Frontal cortex (tissue), 4 donors: Measurements from ENCODE around the gene ZFP36L2. TPM values are rescaled to one million over a fixed set of nuclear protein-coding genes. Genes with fewer than 3 reads are reported as not detected.

ENCODE experiments used
- DNase-seq, 2 donors: peaks; one replicate each; pipeline ENCODE4 v3.0.0; 2012; ENCODE audit warnings: low spot score in 2 of 2
- FAIRE-seq: peaks from 2 replicates; lab custom pipeline; 2012; peaks lifted over from hg19 to GRCh38; lab: Jason Lieb, UNC
- total RNA-seq: library from RNA; depleted of rRNA; stranded (reverse); fragments of >200 nt; gene quantifications from one replicate; pipeline ENCODE4 v1.2.3, GENCODE V29; 2014
- donor health status: control.
- donor health status: control.
- donor health status: control.

Gene ZFP36L2
- total RNA-seq, 1 donor from 2014 or later, result 2.4 TPM

GRCh38 chr2:43212931-43213330 is 13.5 kb downstream of the ZFP36L2 start:
- peak in 1 of 2 donors; percentile 39 for DNase-seq
- no peak for FAIRE-seq

GRCh38 chr2:43212216-43212835 is 14.1 kb downstream of the ZFP36L2 start:
- no peak for FAIRE-seq
- no peak for DNase-seq

- DNase-seq (peak in 1 of 2 donors; percentile 28), FAIRE-seq (no peak)
Observed at GRCh38 chr2:43210467-43211303, 15.7 kb downstream of the ZFP36L2 start.

GRCh38 chr2:43210125-43210466 is 16.3 kb downstream of the ZFP36L2 start:
- FAIRE-seq (no peak), DNase-seq (no peak)

GRCh38 chr2:43209204-43209717 is 17.1 kb downstream of the ZFP36L2 start:
- DNase-seq (no peak), FAIRE-seq (no peak)

GRCh38 chr2:43207553-43208300 is 18.7 kb downstream of the ZFP36L2 start:
- no peak for DNase-seq
- no peak for FAIRE-seq

- DNase-seq, result no peak
- no peak for FAIRE-seq
Observed at GRCh38 chr2:43206602-43207001, 19.8 kb downstream of the ZFP36L2 start.

GRCh38 chr2:43203373-43203772 is 23.0 kb downstream of the ZFP36L2 start:
- DNase-seq (no peak), FAIRE-seq (no peak)

- DNase-seq (no peak), FAIRE-seq (no peak)
Observed at GRCh38 chr2:43202289-43202688, 24.1 kb downstream of the ZFP36L2 start.

GRCh38 chr2:43201497-43201896 is 24.9 kb downstream of the ZFP36L2 start:
- DNase-seq, result no peak
- no peak for FAIRE-seq

- DNase-seq (no peak), FAIRE-seq (no peak)
Observed at GRCh38 chr2:43201016-43201415, 25.4 kb downstream of the ZFP36L2 start.

GRCh38 chr2:43199492-43200488 is 26.6 kb downstream of the ZFP36L2 start:
- FAIRE-seq, result no peak
- no peak for DNase-seq

- no peak for DNase-seq
- FAIRE-seq, result no peak
Observed at GRCh38 chr2:43198263-43198662, 28.1 kb downstream of the ZFP36L2 start.

- no peak for DNase-seq
- FAIRE-seq, result no peak
Observed at GRCh38 chr2:43197588-43197896, 28.9 kb downstream of the ZFP36L2 start.

- FAIRE-seq (no peak), DNase-seq (no peak)
Observed at GRCh38 chr2:43196768-43197587, 29.4 kb downstream of the ZFP36L2 start.

- DNase-seq (no peak), FAIRE-seq (no peak)
Observed at GRCh38 chr2:43194121-43194869, 32.1 kb downstream of the ZFP36L2 start.

- FAIRE-seq, result no peak
Observed at GRCh38 chr2:43193652-43194120, 32.7 kb downstream of the ZFP36L2 start.

More at GRCh38 chr2:43193652-43194120, 32.7 kb downstream of the ZFP36L2 start:
- no peak for DNase-seq
